HG03457 (cell line): ENCODE results near the gene AGAP1.

Experiments used
- ATAC-seq: cut with Tn5 transposase; IDR thresholded peaks from one replicate; pipeline ENCODE4 v1.9.1; 2021; ENCODE audit warnings: moderate number of reproducible peaks; ENCODE audit not compliant: unreplicated experiment

The AGAP1 gene

DNA sequence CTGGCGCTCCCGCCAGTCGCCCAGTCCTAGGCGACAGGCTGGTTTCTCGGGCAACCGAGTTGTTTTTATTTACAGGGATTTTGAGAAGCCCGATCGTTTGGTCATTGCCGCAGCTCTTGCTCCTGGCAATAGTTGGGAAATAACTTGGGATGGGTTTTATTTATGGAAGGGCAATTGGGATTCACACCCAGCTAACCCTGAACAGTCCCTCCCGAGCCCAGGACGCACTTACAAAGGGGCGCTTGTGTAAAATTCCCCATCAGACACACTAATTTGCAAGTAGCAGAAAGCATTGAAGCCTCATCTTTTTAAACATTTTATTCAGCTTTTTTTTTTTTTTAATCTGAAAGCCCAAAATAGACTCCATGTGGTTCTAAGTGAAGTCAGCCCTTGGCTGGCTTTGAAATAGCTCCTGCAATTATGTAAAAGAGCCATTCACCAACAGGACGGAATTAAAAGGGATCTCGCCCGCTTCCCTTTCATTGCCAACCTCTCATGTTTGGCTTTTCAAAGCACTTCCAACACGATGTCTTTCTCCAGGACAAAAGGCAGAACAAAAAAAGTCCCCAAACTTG lies 677.9 kb downstream of the AGAP1 start:
- ATAC-seq, result no peak

DNA sequence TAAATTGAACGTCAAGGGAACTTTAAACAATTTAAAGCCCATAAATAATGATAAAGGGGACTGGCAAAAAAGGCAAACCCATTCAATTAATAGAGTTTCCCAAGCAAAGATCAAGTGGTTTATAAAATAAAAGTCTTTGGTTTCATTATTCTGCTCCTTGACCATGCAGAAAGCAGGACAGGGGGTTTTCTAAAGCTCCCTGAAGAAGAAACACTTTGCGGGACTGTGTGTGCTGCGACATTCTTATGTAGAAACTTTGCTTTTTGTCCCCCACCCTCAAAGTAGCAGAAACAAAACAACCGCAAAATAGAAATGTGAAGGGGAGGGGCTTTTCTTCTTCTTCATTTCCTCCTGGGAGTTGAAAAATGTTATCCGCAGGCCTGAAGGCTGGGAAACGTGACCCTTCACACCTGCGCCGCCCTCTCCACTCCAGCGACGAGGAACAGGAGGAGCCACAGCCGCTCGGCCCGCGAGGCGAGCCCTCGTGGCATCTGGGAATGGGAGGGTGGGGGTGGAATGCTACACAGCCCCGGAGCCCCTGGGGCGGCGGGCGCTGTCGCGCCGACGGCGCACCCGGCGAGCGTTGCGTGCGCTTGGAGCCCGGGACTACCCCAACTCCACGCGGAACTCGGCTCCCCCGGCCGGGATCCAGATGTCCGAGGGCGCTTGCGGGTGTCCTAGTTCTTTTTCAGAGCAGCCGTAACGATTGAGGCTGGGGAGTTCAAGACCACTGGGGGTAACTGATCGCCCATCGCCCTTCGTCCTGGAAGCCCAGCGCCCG lies 678.6 kb downstream of the AGAP1 start:
- ATAC-seq, result no peak

DNA sequence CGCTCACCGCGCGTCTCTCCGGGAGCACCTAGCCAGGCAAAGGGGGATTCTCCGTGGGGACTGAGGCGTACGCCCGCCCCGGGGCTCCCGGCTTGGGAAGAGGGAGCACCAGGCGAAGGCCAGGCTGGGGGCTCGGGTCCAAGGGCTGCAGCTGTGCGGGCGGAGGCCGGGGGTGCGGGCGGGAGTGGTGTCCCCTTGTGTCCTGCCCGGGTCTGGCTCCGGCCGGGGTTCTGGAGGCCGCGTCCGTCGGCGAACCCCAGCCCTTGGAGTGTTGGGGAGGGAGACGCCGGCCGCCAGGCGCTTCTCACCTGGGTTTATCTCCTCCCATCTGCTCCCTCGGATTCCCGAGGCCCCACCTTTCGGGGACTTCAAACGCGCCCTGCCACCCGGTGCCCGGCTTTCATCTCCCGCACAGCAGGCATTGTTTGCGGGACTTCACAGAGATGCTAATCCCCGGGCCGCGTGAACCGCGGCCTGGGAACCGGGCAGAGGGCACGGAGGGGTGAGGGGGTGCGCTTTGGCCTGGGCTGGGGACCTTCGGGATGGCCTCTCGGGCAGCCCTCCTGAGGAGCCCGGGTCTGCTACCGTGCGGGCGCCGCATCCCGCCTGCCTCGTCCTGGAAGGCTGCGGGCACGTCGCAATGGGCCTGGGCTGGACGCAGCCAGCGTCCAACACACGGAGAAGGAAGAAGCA lies 679.3 kb downstream of the AGAP1 start:
- ATAC-seq, result no peak

DNA sequence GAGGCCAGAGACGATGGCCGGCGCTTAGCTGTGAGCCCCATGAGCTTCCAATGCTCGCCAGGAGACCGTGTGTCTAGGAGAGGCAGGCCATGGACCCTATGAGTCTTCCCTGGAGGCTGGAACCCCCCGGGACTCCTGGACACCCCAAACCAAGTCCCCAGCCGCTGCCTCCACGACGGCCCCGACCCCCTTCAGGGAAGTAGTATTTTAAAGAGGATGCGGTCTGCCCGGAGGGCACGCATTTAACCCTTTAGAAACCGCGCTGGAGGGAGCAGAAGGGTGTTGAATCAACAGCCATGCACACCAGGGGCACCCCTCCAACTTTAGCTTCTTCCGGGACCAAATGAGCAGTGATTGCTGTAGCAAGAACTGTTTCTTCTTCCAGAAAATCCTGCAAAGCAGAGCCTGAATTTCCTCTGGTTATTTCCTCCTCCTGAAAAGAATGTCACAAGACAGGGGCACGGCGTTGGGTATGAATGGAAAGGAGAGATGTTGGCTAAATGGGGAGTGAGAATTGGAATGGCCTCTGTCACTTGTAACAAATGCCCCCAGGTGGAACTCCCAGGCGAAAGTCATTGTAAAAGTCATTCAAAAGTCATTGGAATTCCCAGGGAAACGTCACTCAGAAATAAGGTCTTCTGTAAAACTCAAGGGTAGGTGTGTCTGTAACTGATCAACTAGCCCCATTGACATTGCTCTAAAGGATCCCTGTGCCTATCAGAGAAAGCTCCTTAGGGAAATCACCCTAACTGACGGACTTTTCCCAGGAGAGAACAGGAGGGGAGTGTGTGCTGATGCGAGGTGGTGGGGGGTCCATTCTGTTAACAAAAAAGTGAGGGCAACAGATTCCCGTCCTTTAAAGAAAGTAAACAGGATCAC lies 680.1 kb downstream of the AGAP1 start:
- no peak for ATAC-seq

DNA sequence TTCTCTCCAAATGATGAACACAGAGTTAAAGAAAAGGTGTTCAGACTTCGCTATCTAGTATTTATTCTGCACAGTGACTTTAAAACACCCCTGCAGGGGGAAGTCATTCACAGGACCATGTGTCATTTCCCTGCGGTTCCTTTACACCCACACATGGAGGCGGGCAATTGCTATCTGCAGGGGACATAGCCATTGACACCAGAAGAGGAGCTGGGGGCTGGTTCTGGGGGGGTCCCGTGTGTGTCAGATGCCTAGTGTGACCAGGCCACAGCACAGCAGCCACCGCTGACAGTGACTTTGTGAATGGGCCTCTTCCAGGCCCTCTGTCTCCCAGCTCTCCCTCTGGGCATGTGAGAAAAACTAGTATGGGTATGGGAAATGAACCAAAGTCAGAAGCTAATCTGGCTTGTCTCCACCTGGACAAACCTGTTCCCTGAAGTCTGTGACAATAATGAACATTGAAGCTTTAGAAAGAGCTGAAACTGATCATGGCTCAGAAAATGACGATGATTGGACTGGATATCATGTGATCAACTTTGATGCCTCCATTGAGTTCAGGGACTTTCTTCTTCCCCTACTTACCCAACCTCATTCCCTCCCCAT lies 681.8 kb downstream of the AGAP1 start:
- ATAC-seq, result no peak

DNA sequence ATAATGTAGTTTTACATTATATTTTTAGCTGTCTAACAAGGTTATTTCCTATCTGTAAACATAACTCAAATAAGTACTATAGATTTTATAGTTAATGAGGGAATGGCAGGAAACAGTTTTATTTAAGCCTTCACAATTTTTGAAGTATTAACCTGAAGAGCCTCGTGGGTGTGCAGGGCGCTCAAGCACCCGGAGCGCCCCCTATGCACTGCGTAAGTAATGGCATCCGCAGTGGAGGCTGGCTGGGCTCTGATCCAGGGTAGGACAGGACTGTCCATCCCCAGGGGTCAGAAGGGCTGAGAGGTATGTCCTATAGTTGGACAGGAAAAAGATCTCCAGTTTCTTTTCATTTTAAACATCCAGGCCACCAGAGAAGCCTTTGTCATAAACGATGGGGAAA lies 682.6 kb downstream of the AGAP1 start:
- ATAC-seq, result no peak

DNA sequence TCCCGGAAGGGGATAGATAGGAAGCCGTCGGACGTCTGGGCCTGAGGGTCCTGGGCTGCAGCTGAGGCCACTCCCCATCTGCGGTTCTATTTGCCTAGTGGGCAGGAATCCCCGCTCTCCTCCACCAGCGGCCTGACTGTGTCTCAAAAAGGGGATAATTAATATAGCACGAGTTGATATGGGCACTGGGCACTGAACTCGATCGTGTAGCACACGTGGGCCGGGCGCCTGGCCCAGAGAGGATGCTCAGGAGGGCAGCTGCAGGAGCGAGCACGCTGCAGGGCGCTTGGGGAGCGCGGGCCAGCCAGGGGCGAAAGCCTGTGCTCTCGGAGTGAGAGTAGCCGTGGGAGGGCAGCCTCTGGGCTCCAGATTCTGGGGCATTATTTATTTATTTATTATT lies 683.1 kb downstream of the AGAP1 start:
- no peak for ATAC-seq

DNA sequence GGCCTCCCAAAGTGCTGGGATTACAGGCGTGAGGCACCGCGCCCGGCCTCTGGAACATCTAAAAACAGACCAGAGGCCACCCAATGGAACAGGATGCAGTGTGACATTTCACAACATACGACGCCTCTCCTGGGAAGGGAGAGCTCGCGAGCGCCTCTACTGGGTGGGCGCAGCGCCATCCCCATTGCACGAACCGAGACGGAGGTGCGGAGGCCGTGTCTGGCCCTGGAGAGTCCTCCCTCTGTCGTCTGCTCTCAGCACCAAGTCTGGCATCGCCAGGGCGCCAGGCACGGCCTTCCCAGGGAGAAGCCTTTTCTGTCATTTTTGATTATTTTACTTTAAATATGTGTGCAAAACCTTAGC lies 683.7 kb downstream of the AGAP1 start:
- ATAC-seq, result no peak

DNA sequence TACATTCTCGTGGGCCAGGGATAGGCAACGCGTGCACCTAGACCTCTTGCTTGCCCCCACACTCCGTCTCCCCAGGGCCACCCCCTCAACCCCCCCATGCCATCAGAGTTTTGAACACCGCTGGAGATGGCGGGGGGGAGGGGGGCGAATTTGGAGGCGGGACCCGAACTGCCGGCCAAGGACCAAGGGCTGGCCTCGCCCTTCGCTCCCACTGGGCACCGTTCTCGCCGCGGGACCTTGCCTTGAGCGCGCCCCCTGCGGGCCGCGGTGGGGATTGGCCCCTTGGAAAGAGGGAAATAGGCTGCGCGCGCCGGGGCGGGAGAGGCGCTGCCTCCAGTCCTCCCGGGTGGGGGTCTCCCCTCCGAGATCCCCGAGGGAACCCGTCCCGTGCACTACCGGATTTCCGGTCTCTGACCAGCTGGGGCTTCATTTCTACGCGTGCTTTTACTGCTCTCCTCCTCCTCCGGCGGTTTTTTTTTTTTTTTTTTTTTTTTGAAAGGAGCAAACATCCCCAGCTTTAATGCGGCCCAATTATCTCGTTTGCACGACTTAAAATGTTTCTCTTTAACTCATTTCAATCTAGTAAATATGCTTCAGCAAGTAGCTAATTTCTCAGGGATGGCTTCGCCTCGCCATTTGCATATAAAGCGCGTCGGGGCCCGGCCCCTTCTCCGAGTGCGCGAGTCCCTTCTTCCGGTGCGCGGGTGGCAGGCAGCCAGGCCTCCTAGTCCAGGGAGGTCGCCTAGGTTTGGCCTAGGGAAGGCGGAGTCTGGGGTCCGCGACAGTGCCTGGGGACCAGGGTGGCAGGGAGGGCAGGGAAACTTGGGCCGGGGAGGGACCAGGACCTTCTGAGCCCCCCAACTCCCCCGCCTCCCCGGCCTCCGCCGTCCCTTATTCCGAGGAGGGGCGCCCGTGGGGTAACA lies 684.4 kb downstream of the AGAP1 start:
- ATAC-seq, result no peak

DNA sequence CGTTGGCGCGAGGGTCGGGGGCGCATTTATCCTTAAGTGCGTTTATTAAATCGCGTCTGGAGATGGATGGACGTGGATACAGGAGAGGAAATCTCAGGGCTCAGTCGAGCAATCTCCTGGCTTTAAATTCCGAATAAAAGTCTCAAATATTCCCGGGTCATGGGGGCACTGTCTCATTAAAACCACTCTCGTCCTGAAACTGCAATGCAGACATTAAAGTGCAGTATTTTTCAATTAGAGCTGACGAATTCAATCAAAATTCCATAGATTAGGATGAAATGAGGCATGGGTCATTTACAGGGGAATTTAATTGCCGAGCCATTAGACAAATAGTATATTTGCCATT lies 685.0 kb downstream of the AGAP1 start:
- ATAC-seq, result no peak

DNA sequence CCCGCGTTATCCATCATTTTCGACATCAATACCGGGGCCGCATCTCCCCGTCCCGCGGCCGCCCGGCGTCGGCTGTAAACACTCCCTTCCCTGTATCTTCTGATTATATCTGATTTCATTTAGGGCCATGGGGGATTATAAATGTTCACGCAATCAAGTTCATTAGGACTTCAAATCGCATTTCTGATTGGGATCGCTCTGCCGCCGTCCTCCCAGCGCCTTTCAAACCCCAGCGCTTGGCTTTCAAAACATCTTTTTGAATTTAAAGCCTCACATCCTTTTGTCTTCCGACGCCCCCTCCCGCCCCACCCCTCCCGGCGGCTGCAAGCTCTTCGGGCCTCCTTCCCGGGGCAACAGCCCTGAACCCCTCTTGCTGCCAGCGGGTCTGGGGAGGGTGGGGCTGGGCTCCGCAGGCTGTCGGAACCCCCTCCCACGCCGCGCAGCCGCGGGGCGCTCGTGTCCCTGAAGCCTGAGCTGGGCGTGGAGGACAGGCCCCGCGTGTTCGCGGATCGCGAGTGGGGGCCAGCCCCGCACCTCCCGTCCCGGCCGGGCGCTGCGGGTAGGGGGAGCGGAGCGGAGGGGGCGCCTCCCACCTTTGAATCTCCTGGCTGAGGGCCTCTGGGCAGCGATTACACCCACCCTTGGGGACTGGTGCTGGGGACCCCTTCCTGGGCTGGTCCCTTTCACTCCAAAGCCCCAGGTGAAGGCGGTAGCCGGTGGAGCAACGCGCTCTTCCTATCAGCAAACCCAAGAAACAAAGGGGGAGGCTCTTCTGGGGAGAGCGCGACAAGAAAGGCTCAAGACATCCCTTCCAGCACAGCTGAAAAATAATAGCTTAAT lies 685.6 kb downstream of the AGAP1 start:
- no peak for ATAC-seq

DNA sequence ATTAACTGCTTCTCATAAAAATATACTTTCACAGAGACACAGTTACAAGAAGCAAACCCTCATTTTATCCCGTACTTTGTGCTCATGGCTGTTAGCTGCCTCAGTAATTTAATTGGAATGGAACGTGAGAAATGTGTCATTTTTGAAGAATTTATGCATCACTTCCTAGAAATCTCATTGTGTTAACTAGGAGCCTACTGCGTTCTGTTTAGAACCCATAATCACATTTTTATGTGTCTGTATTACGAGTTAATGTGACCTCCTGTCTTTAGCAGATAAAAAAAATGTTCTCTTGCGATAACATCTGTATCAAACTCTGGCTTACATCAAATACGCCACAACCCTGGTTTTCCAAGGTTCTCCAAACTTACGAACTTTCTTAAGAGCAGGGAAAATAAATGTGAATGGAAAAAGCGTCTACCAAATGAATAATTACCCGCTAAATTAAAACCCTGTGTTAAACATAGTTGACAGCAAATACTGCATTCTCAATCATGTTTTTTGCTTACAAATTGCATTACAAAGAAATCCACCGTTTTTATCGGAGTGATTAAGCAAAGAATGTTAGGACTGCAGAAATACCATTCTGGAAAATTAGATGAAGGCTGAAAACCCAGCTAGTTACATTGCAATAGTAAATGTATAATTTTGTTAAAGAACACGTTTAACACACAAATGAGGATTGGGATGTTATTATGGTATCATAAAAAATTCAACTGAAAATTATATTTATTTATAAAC lies 686.4 kb downstream of the AGAP1 start:
- no peak for ATAC-seq

DNA sequence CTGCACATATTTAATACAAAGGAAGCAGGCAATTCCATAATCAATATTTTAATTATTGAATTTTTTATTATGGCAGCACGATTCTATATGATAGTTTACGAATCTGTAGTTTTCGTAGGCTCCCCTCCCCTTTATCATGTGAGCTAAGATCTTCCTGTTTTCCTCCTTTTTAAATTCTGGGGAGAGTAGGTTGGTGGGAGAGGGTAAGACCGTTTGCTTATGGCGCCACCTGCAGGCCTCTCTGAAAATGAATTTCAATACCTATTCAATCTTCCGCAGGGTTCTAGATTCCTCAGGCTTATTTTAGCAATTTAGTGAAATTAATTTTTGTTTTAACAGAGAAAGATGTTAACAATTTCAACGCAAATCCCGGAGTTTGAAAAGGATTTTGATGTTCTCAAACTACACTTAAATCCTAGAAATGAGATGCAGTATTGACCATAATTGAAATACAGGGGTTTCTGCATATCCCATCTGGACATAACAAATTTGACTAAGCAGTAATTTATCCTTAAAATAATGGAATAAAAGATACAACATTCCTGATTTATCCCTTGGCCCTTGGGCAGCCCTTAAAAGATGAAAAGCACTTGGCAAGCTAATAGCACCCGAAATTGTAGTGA lies 687.1 kb downstream of the AGAP1 start:
- ATAC-seq, result no peak
